ENCODE data around the gene SLC2A6. TPM values are rescaled to one million over a fixed set of nuclear protein-coding genes. Genes with fewer than 3 reads are reported as not detected.

Gene SLC2A6
- total RNA-seq, 1 donor from 2014 or later, result 32.5 TPM

DNA sequence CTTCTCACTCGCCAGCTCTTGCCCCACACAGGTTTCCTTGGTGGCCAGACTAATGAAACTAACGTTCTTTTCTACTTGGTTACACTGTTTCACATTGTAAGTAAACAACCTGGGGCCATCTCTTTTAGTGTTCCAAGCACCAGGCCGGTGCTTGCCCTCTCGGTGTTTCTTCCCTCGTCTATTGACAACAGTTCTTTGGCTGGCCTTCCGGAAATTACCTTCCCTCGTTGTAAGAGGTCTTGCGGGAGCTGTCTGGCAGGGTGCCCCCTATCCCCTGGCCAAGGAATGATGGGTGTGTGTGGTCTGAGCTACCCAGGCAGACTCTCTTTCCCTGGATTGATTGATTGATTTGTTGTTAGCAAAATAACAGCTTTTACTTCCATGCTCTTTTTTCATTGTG is 46.8 kb upstream of the SLC2A6 start:
- Mint-ChIP-seq H3K4me3 (ENCODE audit: unreplicated experiment) (no peak overlapping the region), H3K27ac (ENCODE audit: unreplicated experiment) (no peak overlapping the region), H3K9me3 (ENCODE audit: unreplicated experiment) (no peaks in the 10 kb centered on the region), H3K27me3 (ENCODE audit: unreplicated experiment) (peaks cover 6% of the 10 kb centered on the region), H3K36me3 (ENCODE audit: low read depth, unreplicated experiment) (peaks cover 4% of the 10 kb centered on the region), H3K4me1 (ENCODE audit: unreplicated experiment) (peaks cover 13% of the 10 kb centered on the region)
- no peak for DNase-seq (ENCODE audit: low spot score)
- TF ChIP-seq, protein P1, sequence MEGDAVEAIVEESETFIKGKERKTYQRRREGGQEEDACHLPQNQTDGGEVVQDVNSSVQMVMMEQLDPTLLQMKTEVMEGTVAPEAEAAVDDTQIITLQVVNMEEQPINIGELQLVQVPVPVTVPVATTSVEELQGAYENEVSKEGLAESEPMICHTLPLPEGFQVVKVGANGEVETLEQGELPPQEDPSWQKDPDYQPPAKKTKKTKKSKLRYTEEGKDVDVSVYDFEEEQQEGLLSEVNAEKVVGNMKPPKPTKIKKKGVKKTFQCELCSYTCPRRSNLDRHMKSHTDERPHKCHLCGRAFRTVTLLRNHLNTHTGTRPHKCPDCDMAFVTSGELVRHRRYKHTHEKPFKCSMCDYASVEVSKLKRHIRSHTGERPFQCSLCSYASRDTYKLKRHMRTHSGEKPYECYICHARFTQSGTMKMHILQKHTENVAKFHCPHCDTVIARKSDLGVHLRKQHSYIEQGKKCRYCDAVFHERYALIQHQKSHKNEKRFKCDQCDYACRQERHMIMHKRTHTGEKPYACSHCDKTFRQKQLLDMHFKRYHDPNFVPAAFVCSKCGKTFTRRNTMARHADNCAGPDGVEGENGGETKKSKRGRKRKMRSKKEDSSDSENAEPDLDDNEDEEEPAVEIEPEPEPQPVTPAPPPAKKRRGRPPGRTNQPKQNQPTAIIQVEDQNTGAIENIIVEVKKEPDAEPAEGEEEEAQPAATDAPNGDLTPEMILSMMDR (IDR thresholded peaks at IDR 0.05; ENCODE audit: unreplicated experiment), result no peak

DNA sequence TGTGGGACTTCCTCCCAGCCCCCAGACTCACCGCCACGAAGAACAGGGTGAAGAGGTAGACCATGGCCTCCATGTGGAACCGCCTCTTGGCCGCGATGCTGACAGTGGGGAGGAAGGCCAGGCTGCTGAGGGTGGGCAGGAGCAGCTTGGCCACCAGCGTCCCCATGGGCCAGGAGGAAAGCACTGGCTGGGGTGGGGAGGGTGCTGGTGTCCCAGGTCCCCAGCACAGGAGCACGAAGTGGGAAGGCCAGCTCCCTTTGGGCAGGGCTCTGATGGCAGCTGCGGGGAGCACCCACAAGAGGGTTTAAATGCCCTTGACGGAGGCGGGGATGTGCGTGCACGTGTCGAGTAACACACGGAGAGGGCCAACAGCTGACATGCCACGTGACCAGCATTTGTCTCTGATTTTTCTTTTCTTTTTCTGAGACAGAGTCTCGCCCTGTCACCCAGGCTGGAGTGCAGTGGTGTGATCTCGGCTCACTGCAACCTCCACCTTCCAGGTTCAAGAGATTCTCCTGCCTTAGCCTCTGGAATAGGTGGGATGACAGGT is 45.9 kb upstream of the SLC2A6 start, which contains the start of gene MYMK:
Gene MYMK (minus strand): TSS at position 281 of the 550 bp plus-strand sequence. CDS start 115 bp downstream, at position 166.
- H3K4me1 Mint-ChIP-seq (ENCODE audit: unreplicated experiment), result peaks cover 13% of the 10 kb centered on the region
- no peak for DNase-seq (ENCODE audit: low spot score)
- peaks cover 4% of the 10 kb centered on the region for H3K36me3 Mint-ChIP-seq (ENCODE audit: low read depth, unreplicated experiment)
- TF ChIP-seq, protein P1 (IDR thresholded peaks at IDR 0.05; ENCODE audit: unreplicated experiment), result no peak
- H3K27ac Mint-ChIP-seq (ENCODE audit: unreplicated experiment), result no peak within 1 kb of the TSS
- H3K4me3 Mint-ChIP-seq (ENCODE audit: unreplicated experiment), result no peak within 1 kb of the TSS
- peaks cover 6% of the 10 kb centered on the region for H3K27me3 Mint-ChIP-seq (ENCODE audit: unreplicated experiment)
- no peaks in the 10 kb centered on the region for H3K9me3 Mint-ChIP-seq (ENCODE audit: unreplicated experiment)

DNA sequence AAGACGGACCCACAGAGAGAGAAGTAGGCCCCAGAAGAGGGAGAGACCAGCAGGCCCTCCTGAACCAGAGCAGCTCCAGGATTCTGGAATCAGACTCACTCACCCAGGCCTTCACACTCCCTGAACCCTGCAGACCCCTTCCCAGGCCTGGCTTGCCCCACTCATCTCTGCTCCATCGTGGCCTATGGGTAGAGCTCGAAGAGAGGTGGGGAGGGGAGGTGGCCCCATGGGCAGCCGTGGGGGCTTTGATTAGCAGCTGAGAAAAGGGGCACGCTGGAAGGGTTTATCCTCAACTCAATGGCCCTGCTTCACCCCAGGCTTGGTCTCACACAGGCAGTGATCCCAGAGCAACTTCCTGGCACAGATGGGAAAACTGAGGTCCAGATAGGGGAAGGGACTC is 45.2 kb upstream of the SLC2A6 start:
- H3K27ac Mint-ChIP-seq (ENCODE audit: unreplicated experiment), result no peak overlapping the region
- H3K4me3 Mint-ChIP-seq (ENCODE audit: unreplicated experiment), result no peak overlapping the region
- H3K27me3 Mint-ChIP-seq (ENCODE audit: unreplicated experiment), result peaks cover 6% of the 10 kb centered on the region
- no peak for DNase-seq (ENCODE audit: low spot score)
- TF ChIP-seq, protein P1 (IDR thresholded peaks at IDR 0.05; ENCODE audit: unreplicated experiment), result no peak
- H3K9me3 Mint-ChIP-seq (ENCODE audit: unreplicated experiment), result no peaks in the 10 kb centered on the region
- peaks cover 4% of the 10 kb centered on the region for H3K36me3 Mint-ChIP-seq (ENCODE audit: low read depth, unreplicated experiment)
- peaks cover 13% of the 10 kb centered on the region for H3K4me1 Mint-ChIP-seq (ENCODE audit: unreplicated experiment)

DNA sequence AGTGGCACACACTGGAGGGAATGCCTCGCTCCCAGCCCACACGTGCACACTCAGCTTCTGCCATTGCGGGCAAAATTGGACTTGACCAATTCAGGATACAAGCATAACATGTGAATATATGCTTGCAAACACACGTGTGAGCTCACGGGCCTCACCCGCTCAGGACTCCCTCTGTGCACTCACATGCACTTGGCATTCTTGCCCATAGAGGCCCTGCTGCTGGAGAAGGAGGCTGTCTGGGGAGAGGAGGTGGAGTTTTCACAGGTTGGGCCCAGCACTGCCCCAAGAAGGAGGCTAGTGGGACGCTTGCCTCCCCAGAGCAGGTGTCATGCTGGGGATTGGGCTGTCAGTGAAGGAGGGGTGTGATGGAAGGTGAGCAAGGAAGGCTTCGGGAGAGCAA is 44.2 kb upstream of the SLC2A6 start:
- H3K27ac Mint-ChIP-seq (ENCODE audit: unreplicated experiment), result no peak overlapping the region
- H3K9me3 Mint-ChIP-seq (ENCODE audit: unreplicated experiment), result no peaks in the 10 kb centered on the region
- H3K4me1 Mint-ChIP-seq (ENCODE audit: unreplicated experiment), result peaks cover 13% of the 10 kb centered on the region
- no peak overlapping the region for H3K4me3 Mint-ChIP-seq (ENCODE audit: unreplicated experiment)
- H3K27me3 Mint-ChIP-seq (ENCODE audit: unreplicated experiment), result peaks cover 6% of the 10 kb centered on the region
- TF ChIP-seq, protein P1 (IDR thresholded peaks at IDR 0.05; ENCODE audit: unreplicated experiment), result no peak
- H3K36me3 Mint-ChIP-seq (ENCODE audit: low read depth, unreplicated experiment), result peaks cover 4% of the 10 kb centered on the region
- DNase-seq (ENCODE audit: low spot score), result no peak

DNA sequence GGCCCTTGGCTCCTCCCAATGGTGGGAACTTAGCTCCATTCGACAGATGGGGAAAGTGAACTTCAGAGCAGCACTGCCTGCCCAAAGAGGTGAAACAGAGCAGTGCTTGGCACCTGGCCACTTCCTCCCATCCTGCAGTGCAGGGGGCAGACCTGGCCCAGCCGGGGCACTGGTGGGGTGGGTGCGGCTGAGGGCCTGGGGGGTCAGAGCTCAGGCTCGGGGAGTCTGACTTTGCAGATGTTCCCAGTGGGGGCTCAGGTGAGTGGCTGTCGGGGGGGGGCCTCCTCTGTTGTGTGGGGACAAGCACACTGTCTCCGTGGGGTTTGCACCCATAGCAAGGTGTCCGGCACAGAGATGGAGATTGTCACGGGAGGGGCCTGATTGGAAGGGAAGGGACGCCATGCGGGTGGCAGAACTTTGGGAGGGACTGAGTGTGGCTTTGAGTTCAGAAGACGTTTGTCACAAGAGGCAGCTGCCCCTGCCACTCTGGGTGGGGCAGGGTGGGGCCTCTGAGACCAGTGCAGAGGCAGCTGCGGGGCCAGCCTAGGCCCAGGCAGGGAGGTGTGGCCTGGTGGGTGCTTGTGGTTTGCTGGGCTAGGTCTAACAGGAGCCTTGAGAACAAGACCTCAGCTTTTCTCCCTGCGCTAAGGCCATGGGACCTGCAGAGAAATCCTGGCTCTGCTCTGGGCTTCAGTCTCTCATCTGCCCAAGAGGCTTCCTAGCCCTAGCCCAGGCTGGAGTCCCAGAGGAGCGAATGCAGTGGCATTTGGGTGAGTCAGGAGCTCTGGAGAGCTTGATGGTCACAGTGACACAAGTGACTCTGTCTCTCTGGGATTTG is 43.4 kb upstream of the SLC2A6 start:
- Mint-ChIP-seq H3K4me3 (ENCODE audit: unreplicated experiment) (no peak overlapping the region), H3K27me3 (ENCODE audit: unreplicated experiment) (peaks cover 5% of the 10 kb centered on the region), H3K27ac (ENCODE audit: unreplicated experiment) (no peak overlapping the region), H3K36me3 (ENCODE audit: low read depth, unreplicated experiment) (peaks cover 4% of the 10 kb centered on the region), H3K4me1 (ENCODE audit: unreplicated experiment) (peaks cover 12% of the 10 kb centered on the region), H3K9me3 (ENCODE audit: unreplicated experiment) (no peaks in the 10 kb centered on the region)
- TF ChIP-seq, protein P1 (IDR thresholded peaks at IDR 0.05; ENCODE audit: unreplicated experiment), result no peak
- no peak for DNase-seq (ENCODE audit: low spot score)
